EH (cell line): ENCODE data around the gene GTF2F1.
A peak's percentile ranks its signal among the peaks of the same experiment; 100 is the strongest.
"Not testable (repeated sequence)": the region's sequence is repeated elsewhere in the genome, so short reads cannot be mapped to it uniquely, and the experiment has no call there.

Source experiments
- DNase-seq: peaks from one replicate; pipeline ENCODE4 v3.0.0-alpha.2; 2015; ENCODE audit warnings: low read depth

The GTF2F1 gene

DNA sequence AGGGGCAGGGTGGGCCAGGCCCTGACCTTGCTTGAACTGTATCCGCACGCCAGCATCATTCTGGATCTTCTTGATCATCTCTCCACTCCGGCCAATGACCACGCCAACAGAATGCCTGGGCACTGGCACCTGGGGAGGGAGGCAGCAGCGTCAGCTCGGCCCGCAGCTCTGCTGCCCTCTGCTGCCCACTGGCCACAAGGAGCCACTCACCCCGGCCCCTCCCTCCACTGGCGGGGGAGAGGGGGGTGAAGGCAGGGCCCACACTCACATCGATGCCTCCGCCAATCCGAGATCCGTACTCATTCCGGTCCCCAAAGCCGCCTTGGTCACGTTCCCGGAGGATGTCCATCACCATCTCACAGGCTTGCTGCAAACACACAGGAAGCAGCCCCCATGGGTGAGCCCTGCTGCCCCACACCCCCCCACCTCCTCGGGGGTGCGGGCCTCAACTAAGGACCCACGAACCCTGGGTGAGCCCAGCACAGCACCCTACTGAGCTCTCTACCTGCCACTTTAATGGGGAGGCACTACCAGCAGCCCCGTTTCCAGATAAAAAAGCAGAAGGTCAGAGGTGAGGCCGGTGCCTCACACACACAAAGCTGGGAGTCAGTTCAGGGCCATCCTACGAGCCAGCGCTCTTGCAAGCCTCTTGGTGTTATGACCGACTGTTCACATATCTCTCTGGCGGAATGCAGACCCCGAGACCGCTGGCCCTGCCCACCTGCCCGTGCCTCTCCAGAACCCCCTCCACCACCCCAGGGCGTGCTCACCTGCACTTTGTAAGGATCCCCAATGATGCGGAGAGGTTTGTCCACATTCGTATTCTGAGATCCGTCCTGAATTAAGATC, 25.0 kb upstream of the GTF2F1 start:
- DNase-seq, result peak; percentile 25

DNA sequence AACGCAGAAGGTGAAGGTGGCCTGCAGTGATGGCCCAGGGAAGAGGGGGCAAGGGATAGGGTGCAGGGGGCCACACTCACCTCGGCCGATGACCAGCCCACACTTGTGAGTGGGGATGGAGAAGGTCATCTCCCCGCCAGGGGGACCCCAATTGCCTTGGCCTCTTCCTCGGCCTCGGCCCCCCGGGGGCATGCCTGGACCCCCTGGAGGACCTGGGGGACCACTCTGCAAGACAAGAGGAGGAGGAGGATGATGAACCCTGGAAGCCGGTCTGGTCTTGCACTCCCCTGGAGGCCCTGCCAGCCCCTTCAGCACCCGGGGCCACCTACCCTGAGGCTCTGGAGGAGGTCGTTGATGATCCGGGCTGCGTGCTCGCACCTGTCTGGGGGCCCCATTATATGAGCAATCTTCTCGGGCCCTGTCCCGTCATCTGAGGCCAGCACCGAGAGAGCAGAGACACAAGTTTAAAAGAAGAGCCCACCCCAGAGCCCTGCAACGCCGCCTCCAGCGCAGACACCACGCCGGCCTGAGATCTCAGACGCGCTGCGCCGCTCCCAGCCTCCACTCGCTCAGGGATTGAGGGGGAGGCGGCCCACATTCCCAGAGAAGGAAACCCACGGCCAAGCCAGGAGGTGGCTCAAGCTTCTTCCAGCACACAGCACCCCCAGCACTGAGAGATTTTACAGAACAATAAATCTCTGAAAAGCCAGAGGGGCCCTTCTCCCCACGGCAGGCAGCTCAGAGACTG, 23.9 kb upstream of the GTF2F1 start:
- DNase-seq, result no peak

- DNase-seq, result no peak
These were observed 22.7 kb upstream of the GTF2F1 start for GRCh38 chr19:6415591-6416190.

- DNase-seq, result no peak
These were observed 22.0 kb upstream of the GTF2F1 start for GRCh38 chr19:6414793-6415590.

GRCh38 chr19:6413721-6414643, 21.0 kb upstream of the GTF2F1 start:
- no peak for DNase-seq

GRCh38 chr19:6413291-6413690, 20.3 kb upstream of the GTF2F1 start:
- no peak for DNase-seq

DNA sequence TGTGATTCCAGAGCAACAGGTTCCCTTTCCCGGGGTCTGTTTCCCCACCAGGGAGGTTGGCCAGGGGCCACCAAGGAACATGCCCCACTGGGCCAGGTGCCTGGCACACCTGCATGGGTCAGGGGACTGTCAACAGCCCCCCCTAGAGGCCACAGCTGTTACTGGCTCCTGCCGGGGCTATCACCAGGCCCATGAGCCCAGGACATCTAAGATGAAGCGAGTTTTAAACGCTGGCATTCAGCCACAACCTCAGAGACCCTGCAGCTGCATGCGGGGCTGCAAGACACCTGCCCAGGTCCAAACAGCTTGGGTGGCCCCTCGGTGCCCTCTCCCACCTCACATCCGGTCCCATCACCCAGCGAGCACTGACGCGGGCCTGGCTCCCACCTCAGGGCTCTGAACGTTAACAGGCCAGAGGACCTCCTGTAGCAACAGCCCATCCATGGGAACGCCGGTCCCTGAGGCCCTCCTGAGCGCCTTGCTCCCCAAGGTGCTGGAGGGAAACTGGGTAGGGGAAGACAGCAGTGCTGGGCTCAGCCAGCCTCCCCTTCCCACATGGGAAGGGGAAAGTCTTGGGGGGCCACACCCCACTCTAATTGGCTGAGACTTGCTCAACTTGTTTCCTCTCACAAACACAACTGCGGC, 19.6 kb upstream of the GTF2F1 start:
- DNase-seq, result peak; percentile 11

GRCh38 chr19:6412061-6412446, 19.1 kb upstream of the GTF2F1 start:
- DNase-seq, result no peak

- no peak for DNase-seq
These were observed 16.4 kb upstream of the GTF2F1 start for GRCh38 chr19:6409346-6409745.

GRCh38 chr19:6406401-6406800, 13.4 kb upstream of the GTF2F1 start:
- DNase-seq, result no peak

- peak; percentile 53 for DNase-seq
These were observed 10.1 kb upstream of the GTF2F1 start for GRCh38 chr19:6402837-6403608.

DNA sequence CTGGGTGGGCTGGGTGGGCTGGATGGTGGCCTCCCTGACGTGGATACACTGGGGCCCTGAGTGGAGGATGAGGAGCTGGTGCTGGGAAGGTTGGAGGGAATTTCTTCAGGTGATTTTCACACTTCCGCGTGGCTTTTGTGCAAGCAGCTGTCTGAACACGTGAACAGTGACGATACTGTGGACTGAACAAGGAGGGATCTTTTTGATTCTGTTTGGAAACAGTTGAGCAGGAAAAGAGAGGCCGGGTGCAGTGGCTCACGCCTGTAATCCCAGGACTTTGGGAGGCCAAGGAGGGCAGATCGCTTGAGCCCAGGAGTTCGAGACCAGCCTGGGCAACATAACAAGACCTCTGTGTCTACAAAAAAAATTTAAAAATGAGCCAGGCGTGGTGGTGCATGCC, 9.1 kb upstream of the GTF2F1 start:
- DNase-seq, result no peak

DNA sequence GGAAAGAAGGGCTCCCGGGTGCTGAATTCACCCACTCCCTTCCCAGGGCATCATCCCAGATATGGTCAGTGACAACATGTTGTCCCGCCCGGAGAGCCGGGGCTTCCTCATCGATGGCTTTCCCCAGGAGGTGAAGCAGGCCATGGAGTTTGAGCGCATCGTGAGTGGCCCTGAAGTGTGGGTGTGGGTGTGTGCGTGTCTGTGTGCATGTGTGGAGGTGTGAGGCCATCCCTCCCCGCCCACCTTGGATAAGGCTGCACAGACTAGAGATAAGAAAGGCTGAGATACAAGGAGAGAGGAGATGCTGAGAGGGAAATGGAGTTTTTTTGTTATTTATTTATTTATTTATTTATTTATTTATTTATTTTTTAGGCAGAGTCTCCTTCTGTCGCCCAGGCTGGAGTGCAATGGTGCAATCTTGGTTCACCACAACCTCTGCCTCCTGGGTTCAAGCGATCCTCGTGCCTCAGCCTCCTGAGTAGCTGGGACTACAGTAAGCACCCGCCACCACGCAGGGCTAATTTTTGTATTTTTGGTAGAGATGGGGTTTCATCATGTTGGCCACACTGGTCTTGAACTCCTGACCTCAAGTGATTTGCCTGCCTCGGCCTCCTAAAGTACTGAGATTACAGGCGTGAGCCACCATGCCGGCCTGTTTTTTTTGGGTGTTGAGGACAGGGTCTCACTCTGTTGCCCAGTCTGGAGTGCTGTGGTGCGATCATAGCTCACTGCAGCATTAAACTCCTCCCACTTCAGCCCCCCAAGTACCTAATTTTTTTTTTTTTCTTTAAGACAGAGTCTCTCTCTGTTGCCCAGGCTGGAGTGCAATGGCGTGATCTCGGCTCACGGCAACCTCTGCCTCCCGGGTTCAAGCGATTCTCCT, 7.3 kb upstream of the GTF2F1 start:
- not testable (repeated sequence) for DNase-seq

DNA sequence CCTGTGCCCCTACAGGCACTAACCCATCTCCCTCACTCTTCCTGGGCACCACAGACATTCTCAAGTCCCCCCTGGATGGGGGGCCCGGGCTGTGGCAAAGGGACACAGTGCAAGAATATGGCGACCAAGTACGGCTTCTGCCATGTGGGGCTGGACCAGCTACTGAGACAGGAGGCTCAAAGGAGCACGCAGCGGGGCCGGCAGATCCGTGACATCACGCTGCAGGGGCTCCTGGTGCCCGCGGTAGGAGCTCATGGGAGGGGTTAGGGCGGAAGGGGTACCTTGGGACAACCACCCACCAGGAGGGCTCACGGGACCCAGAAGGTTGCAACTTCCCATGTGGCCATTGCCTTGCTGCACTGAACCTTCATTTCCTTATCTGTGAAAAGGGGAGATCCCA, 3.3 kb upstream of the GTF2F1 start:
- no peak for DNase-seq

DNA sequence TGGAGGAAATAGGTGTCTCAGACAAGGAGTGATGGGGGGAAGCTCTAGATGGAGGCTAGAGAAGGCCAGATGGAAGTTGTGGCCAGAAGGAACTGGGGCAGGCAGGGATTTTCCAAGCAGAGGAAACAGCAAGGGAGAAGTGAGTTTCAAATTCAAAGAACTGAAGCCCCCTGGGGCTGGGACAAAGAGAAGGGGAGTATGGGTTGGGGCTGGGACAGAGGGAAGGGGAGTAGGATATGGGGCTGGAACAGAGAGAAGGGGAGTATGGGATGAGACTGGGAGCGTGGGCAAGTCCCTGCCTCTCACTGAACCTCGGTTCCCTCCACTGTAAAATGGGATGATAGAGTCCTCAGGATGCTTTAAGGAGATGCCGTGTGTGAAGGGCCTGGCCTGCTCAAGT, 1.9 kb upstream of the GTF2F1 start:
- DNase-seq, result no peak

GRCh38 chr19:6393983-6394412, 1.0 kb upstream of the GTF2F1 start:
- no peak for DNase-seq

DNA sequence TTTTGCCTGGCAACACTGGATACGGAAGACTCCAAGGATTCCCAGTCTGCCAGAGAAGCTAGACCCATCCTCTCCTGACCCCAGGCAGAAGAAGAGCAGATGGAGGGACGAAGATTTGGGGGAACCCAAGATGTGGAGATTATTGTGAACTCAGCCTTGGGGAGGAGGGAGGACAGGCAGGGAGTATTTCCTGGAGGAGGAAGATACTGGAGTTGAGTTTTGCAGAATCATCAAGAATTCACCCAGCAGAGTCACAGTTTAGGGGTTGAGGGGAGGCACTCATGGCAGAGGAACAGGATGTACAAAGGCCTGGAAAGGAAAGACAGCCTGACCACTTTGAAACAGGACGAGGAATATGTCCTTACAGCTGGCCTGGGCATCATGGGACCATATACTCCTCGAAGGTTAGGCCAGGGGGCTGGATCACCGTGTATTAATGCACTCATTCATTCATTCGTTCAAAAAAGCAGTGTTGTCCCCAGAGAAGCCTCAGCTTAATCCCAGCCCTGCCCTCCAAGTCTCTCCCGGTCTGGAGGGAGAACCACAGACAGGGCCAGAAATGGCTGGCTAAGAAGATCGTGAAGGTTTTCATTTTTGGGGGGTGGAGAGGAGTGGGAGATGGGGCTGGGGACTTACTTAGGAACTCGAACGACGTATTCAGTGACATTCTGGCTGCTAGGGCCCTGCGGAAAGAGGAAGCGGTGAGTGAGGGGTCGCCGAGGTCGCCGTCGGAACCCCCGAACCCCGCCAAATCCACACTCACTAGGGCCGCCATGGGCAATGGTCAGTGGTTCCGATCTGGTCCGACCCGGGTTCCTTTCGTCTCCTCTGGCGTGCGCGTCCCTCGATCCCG, 517 bp downstream of the GTF2F1 start:
- DNase-seq, result peak; percentile 9

GRCh38 chr19:6387372-6387771, 5.6 kb downstream of the GTF2F1 start:
- DNase-seq, result no peak
